ENCODE results near the gene NPIPB6.

NPIPB6 gene

GRCh38 chr16:28300327-28300726 is 63.0 kb downstream of the NPIPB6 start:
- DNase-seq (ENCODE audit: low read depth, low spot score) = no peak

GRCh38 chr16:28298511-28298878 is 64.8 kb downstream of the NPIPB6 start:
- DNase-seq (ENCODE audit: low read depth, low spot score) = no peak

GRCh38 chr16:28297784-28298510 is 65.4 kb downstream of the NPIPB6 start:
- no peak for DNase-seq (ENCODE audit: low read depth, low spot score)

GRCh38 chr16:28297308-28297707 is 66.0 kb downstream of the NPIPB6 start:
- no peak for DNase-seq (ENCODE audit: low read depth, low spot score)

GRCh38 chr16:28295276-28295675 is 68.0 kb downstream of the NPIPB6 start:
- DNase-seq (ENCODE audit: low read depth, low spot score) = no peak

GRCh38 chr16:28294201-28294600 is 69.1 kb downstream of the NPIPB6 start:
- no peak for DNase-seq (ENCODE audit: low read depth, low spot score)

- no peak for DNase-seq (ENCODE audit: low read depth, low spot score)
These were observed 69.7 kb downstream of the NPIPB6 start for GRCh38 chr16:28293601-28293960.

GRCh38 chr16:28292731-28293600 is 70.3 kb downstream of the NPIPB6 start:
- no peak for DNase-seq (ENCODE audit: low read depth, low spot score)
